Activated CD8-positive, alpha-beta T cell treated with anti-CD3 and anti-CD28 coated beads for 36 hours (primary cell): ENCODE data around the gene PTBP3. TPM values are rescaled to one million over a fixed set of nuclear protein-coding genes. Genes with fewer than 3 reads are reported as not detected.
A peak's percentile ranks its signal among the peaks of the same experiment; 100 is the strongest.
"Not testable (repeated sequence)": the region's sequence is repeated elsewhere in the genome, so short reads cannot be mapped to it uniquely, and the experiment has no call there.

ENCODE experiments used
- ATAC-seq: fragments of 200-7000 bp; cut with Tn5 transposase; one replicate; pipeline ENCODE4 v1.10.0; 2021; ENCODE audit warnings: mild to moderate bottlenecking, moderate library complexity
- CTCF ChIA-PET: fragments of 350-600 bp; sonication (Branson Sonifier 250); formaldehyde crosslinking; loops from one replicate; lab custom pipeline; 2021; ENCODE audit warnings: antibody characterized with exemption; lab: Charles Lee
- POLR2A ChIA-PET: fragments of 350-600 bp; sonication (Branson Sonifier 250); formaldehyde crosslinking; loops from one replicate; lab custom pipeline; 2021; ENCODE audit warnings: antibody characterized with exemption; lab: Charles Lee
- DNase-seq: peaks from one replicate; pipeline ENCODE4 v3.0.0-alpha.2; 2020
- H3K27ac Mint-ChIP-seq: one replicate; pipeline ENCODE4 v1.8.0; 2021; ENCODE audit warnings: mild to moderate bottlenecking, mixed read lengths
- H3K27me3 Mint-ChIP-seq: one replicate; pipeline ENCODE4 v1.8.0; 2021; ENCODE audit warnings: mixed read lengths
- H3K36me3 Mint-ChIP-seq: one replicate; pipeline ENCODE4 v1.8.0; 2021; ENCODE audit warnings: low read depth, mixed read lengths
- H3K4me1 Mint-ChIP-seq: one replicate; pipeline ENCODE4 v1.8.0; 2021; ENCODE audit warnings: low read depth, mixed read lengths
- H3K4me3 Mint-ChIP-seq: one replicate; pipeline ENCODE4 v1.8.0; 2021; ENCODE audit warnings: mild to moderate bottlenecking, moderate library complexity, mixed read lengths
- H3K9me3 Mint-ChIP-seq: one replicate; pipeline ENCODE4 v1.8.0; 2021; ENCODE audit warnings: mixed read lengths
- intact Hi-C: fragments of 100-400 bp; cut with micrococcal nuclease; formaldehyde crosslinking; loops from one replicate; pipeline ENCODE4 v1.10.0; 2022
- total RNA-seq, 2 experiments: library from RNA; stranded (reverse); gene quantifications; one replicate each; pipeline ENCODE4 v1.2.3, GENCODE V29; 2021
- TF ChIP-seq, protein P1 (sequence below): fragments of 200-600 bp; IDR thresholded peaks from one replicate; pipeline ENCODE4 v1.8.0; 2022; ENCODE audit warnings: antibody characterized with exemption, mild to moderate bottlenecking

PTBP3 gene
- total RNA-seq, 2 experiments from 2014 or later = 108 to 120 TPM

- no peak for ATAC-seq
- POLR2A ChIA-PET = no interaction called here
These were observed 48.4 kb downstream of the PTBP3 start for GRCh38 chr9:112285056-112285455.

GRCh38 chr9:112283582-112284253 is 49.7 kb downstream of the PTBP3 start:
- intact Hi-C loops = no loop called here
- peaks cover 54% of the 10 kb centered on the region for H3K36me3 Mint-ChIP-seq
- H3K27ac Mint-ChIP-seq = no peak overlapping the region
- no peaks in the 10 kb centered on the region for H3K27me3 Mint-ChIP-seq
- no peak overlapping the region for H3K4me3 Mint-ChIP-seq
- ChIA-PET POLR2A (interaction anchor here (1.1 kb wide), 1 partner anchor 102 kb away, joined by 4 read pairs; no protein-coding TSS in a partner anchor), CTCF (interaction anchor here (0.9 kb wide), 1 partner anchor 12 kb away, joined by 3 read pairs; no protein-coding TSS in a partner anchor)
- H3K9me3 Mint-ChIP-seq = peaks cover 31% of the 10 kb centered on the region
- DNase-seq = peak; percentile 8
- no peak for ATAC-seq
- H3K4me1 Mint-ChIP-seq = peaks cover 28% of the 10 kb centered on the region
- TF ChIP-seq, protein P1, sequence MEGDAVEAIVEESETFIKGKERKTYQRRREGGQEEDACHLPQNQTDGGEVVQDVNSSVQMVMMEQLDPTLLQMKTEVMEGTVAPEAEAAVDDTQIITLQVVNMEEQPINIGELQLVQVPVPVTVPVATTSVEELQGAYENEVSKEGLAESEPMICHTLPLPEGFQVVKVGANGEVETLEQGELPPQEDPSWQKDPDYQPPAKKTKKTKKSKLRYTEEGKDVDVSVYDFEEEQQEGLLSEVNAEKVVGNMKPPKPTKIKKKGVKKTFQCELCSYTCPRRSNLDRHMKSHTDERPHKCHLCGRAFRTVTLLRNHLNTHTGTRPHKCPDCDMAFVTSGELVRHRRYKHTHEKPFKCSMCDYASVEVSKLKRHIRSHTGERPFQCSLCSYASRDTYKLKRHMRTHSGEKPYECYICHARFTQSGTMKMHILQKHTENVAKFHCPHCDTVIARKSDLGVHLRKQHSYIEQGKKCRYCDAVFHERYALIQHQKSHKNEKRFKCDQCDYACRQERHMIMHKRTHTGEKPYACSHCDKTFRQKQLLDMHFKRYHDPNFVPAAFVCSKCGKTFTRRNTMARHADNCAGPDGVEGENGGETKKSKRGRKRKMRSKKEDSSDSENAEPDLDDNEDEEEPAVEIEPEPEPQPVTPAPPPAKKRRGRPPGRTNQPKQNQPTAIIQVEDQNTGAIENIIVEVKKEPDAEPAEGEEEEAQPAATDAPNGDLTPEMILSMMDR = no peak

More at GRCh38 chr9:112285056-112285455, 48.4 kb downstream of the PTBP3 start:
- peaks cover 27% of the 10 kb centered on the region for H3K4me1 Mint-ChIP-seq
- H3K4me3 Mint-ChIP-seq = no peak overlapping the region
- H3K27ac Mint-ChIP-seq = no peak overlapping the region
- H3K36me3 Mint-ChIP-seq = peaks cover 60% of the 10 kb centered on the region
- no peaks in the 10 kb centered on the region for H3K27me3 Mint-ChIP-seq
- CTCF ChIA-PET = no interaction called here
- DNase-seq = no peak
- intact Hi-C loops = no loop called here
- TF ChIP-seq, protein P1 = no peak
- peaks cover 31% of the 10 kb centered on the region for H3K9me3 Mint-ChIP-seq

GRCh38 chr9:112282841-112283240 is 50.6 kb downstream of the PTBP3 start:
- CTCF ChIA-PET, H3K27ac Mint-ChIP-seq, H3K4me3 Mint-ChIP-seq, H3K27me3 Mint-ChIP-seq, intact Hi-C loops, POLR2A ChIA-PET: not testable (repeated sequence)
- ATAC-seq = peak; percentile 30
- Mint-ChIP-seq H3K4me1 (peaks cover 35% of the 10 kb centered on the region), H3K36me3 (peaks cover 50% of the 10 kb centered on the region), H3K9me3 (peaks cover 31% of the 10 kb centered on the region)
- peak; percentile 30 for DNase-seq

DNA sequence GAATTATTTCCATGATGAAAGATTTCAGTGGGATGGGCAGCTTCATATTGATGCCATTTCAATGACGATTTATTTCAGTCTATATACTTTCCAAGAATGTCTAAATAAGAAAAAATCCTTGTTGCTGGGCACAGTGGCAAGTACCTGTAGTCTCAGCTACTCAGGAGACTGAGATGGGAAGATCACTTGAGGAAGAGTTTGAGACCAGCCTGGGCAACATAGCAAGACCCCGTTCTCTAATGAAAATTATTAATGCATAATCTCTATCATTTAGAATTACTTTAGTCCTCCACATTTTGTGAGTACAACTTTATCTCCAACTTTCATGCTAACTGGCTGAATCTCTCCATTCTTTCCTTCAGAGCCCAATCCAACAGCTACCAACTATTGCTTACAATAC is 52.5 kb downstream of the PTBP3 start:
- no peak overlapping the region for H3K27ac Mint-ChIP-seq
- TF ChIP-seq, protein P1 = no peak
- peaks cover 35% of the 10 kb centered on the region for H3K36me3 Mint-ChIP-seq
- intact Hi-C loops = no loop called here
- no peak overlapping the region for H3K4me3 Mint-ChIP-seq
- H3K4me1 Mint-ChIP-seq = peaks cover 45% of the 10 kb centered on the region
- ChIA-PET POLR2A (no interaction called here), CTCF (no interaction called here)
- peaks cover 27% of the 10 kb centered on the region for H3K9me3 Mint-ChIP-seq
- H3K27me3 Mint-ChIP-seq = no peaks in the 10 kb centered on the region
- DNase-seq (no peak), ATAC-seq (no peak)

DNA sequence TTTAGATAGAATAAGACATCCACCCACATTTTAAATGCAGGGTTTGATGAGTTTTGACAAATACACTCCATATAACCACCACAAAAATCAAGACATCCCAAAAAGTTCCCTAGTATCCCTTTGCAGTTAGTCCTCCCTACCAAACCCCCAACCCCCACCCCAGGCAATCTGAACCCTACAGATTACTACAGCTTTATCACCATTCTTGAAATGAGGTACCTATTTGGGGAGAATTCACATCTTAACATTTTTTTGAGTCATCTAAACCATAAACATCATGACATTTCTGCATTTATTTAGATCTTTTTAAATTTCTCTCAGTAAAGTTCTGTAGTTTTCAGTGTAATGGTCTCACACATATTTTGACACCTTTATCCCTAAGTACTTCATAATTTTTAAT is 53.9 kb downstream of the PTBP3 start:
- Mint-ChIP-seq H3K27ac (no peak overlapping the region), H3K4me1 (peaks cover 55% of the 10 kb centered on the region), H3K9me3 (peaks cover 17% of the 10 kb centered on the region), H3K27me3 (no peaks in the 10 kb centered on the region), H3K4me3 (no peak overlapping the region), H3K36me3 (peaks cover 30% of the 10 kb centered on the region)
- CTCF ChIA-PET = no interaction called here
- TF ChIP-seq, protein P1 = no peak
- ATAC-seq (no peak), DNase-seq (no peak)
- intact Hi-C loops = no loop called here
- POLR2A ChIA-PET = no interaction called here
